ENCODE results near the gene CAPZB.

Gene CAPZB

GRCh38 chr1:19325368-19325957, 159.9 kb downstream of the CAPZB start:
- no peak for TF ChIP-seq CTCF (IDR thresholded peaks at IDR 0.05; ENCODE audit: low read depth, low read length)
- DNase-seq (ENCODE audit: low read depth in 2 of 2): no peak

GRCh38 chr1:19324665-19324990, 160.7 kb downstream of the CAPZB start:
- no peak for TF ChIP-seq CTCF (IDR thresholded peaks at IDR 0.05; ENCODE audit: low read depth, low read length)
- DNase-seq (ENCODE audit: low read depth in 2 of 2): no peak
- H3K4me3 ChIP-seq (replicated peaks in 1 of 2; ENCODE audit: low read depth in 2 of 2, low read length in 2 of 2): no peak overlapping the region

More at GRCh38 chr1:19325368-19325957, 159.9 kb downstream of the CAPZB start:
- H3K4me3 ChIP-seq (replicated peaks in 1 of 2; ENCODE audit: low read depth in 2 of 2, low read length in 2 of 2): no peak overlapping the region

GRCh38 chr1:19323987-19324664, 161.2 kb downstream of the CAPZB start:
- no peak for TF ChIP-seq CTCF (IDR thresholded peaks at IDR 0.05; ENCODE audit: low read depth, low read length)
- DNase-seq (ENCODE audit: low read depth in 2 of 2): no peak
- no peak overlapping the region for H3K4me3 ChIP-seq (replicated peaks in 1 of 2; ENCODE audit: low read depth in 2 of 2, low read length in 2 of 2)

GRCh38 chr1:19322481-19322880, 162.9 kb downstream of the CAPZB start:
- TF ChIP-seq CTCF (IDR thresholded peaks at IDR 0.05; ENCODE audit: low read depth, low read length): no peak
- H3K4me3 ChIP-seq (replicated peaks in 1 of 2; ENCODE audit: low read depth in 2 of 2, low read length in 2 of 2): no peak overlapping the region
- DNase-seq (ENCODE audit: low read depth in 2 of 2): no peak

- DNase-seq (ENCODE audit: low read depth in 2 of 2): no peak
- no peak overlapping the region for H3K4me3 ChIP-seq (replicated peaks in 1 of 2; ENCODE audit: low read depth in 2 of 2, low read length in 2 of 2)
- TF ChIP-seq CTCF (IDR thresholded peaks at IDR 0.05; ENCODE audit: low read depth, low read length): no peak
These were observed 164.3 kb downstream of the CAPZB start for GRCh38 chr1:19321071-19321470.

GRCh38 chr1:19319196-19319595, 166.1 kb downstream of the CAPZB start:
- no peak for TF ChIP-seq CTCF (IDR thresholded peaks at IDR 0.05; ENCODE audit: low read depth, low read length)
- no peak overlapping the region for H3K4me3 ChIP-seq (replicated peaks in 1 of 2; ENCODE audit: low read depth in 2 of 2, low read length in 2 of 2)
- no peak for DNase-seq (ENCODE audit: low read depth in 2 of 2)

Measured in cardiac fibroblast (primary cell).